Measurements from ENCODE around the gene TRPC4AP.

Gene TRPC4AP

GRCh38 chr20:35009665-35010328 is 82.8 kb downstream of the TRPC4AP start:
- Mint-ChIP-seq H3K4me1 (peaks cover 11% of the 10 kb centered on the region), H3K27me3 (no peaks in the 10 kb centered on the region), H3K9me3 (no peaks in the 10 kb centered on the region), H3K36me3 (peaks cover 32% of the 10 kb centered on the region), H3K27ac (no peak overlapping the region), H3K4me3 (no peak overlapping the region)
- ATAC-seq (ENCODE audit: low read depth) = no peak
- DNase-seq (ENCODE audit: low spot score in 2 of 2) = no peak

- ATAC-seq (ENCODE audit: low read depth) = no peak
- Mint-ChIP-seq H3K4me3 (no peak overlapping the region), H3K4me1 (peaks cover 2% of the 10 kb centered on the region), H3K27me3 (no peaks in the 10 kb centered on the region), H3K36me3 (peaks cover 32% of the 10 kb centered on the region), H3K9me3 (no peaks in the 10 kb centered on the region), H3K27ac (peak overlapping the region; percentile 24)
- no peak for DNase-seq (ENCODE audit: low spot score in 2 of 2)
These were observed 83.9 kb downstream of the TRPC4AP start for GRCh38 chr20:35008411-35009342.

DNA sequence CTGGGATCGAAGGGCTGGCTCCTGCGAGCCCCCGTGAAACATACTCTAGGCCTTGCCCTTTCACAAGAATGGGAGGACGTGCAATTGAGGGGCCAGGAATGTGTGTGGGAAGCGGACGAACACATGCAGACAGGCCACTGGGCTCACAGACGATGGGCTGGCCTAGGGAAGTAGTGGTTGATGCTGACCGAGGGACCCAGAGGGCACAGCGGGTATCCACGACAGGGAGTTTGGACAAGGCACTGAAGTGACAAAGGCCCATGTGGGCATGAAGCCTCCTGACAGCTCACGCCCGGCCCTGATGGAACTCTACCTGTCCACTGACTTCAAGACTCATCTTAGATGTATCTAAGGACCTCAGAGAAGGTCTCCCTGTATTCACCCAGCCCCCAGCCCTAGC is 84.7 kb downstream of the TRPC4AP start:
- peak overlapping the region; percentile 24 for H3K27ac Mint-ChIP-seq

GRCh38 chr20:35007413-35007812 is 85.2 kb downstream of the TRPC4AP start:
- no peak overlapping the region for H3K4me3 Mint-ChIP-seq
- peaks cover 2% of the 10 kb centered on the region for H3K4me1 Mint-ChIP-seq

More for the DNA sequence above, 84.7 kb downstream of the TRPC4AP start:
- no peak for DNase-seq (ENCODE audit: low spot score in 2 of 2)
- H3K36me3 Mint-ChIP-seq = peaks cover 32% of the 10 kb centered on the region
- no peaks in the 10 kb centered on the region for H3K27me3 Mint-ChIP-seq
- H3K4me3 Mint-ChIP-seq = no peak overlapping the region
- ATAC-seq (ENCODE audit: low read depth) = no peak
- no peaks in the 10 kb centered on the region for H3K9me3 Mint-ChIP-seq
- peaks cover 2% of the 10 kb centered on the region for H3K4me1 Mint-ChIP-seq

DNA sequence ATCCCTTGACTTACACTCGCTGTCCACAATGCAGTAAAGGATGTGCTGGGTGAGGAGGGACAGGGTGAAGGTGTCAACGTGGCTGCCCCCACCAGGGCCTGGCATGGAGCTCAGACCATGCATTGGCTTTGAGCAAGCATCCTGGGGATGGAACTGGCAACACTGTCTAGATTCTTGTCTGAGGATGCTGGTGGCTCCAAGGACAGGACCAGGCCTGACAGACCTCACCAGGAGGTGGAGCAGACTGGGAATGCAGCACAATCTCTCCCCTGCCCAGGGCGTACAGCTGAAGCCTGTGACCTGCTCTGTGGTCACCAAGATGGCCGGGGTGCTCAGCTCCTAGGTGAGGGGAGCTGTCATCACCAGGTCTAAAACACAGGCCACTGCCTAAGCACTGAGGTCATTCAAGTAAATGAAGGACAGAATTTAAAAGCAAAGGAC is 86.1 kb downstream of the TRPC4AP start:
- ATAC-seq (ENCODE audit: low read depth) = no peak
- Mint-ChIP-seq H3K27ac (peak overlapping the region; percentile 45), H3K36me3 (peaks cover 33% of the 10 kb centered on the region), H3K27me3 (no peaks in the 10 kb centered on the region), H3K4me1 (peaks cover 2% of the 10 kb centered on the region), H3K4me3 (no peak overlapping the region), H3K9me3 (no peaks in the 10 kb centered on the region)
- no peak for DNase-seq (ENCODE audit: low spot score in 2 of 2)

More at GRCh38 chr20:35007413-35007812, 85.2 kb downstream of the TRPC4AP start:
- no peak for DNase-seq (ENCODE audit: low spot score in 2 of 2)
- Mint-ChIP-seq H3K36me3 (peaks cover 32% of the 10 kb centered on the region), H3K9me3 (no peaks in the 10 kb centered on the region), H3K27ac (no peak overlapping the region), H3K27me3 (no peaks in the 10 kb centered on the region)
- no peak for ATAC-seq (ENCODE audit: low read depth)

- Mint-ChIP-seq H3K27me3 (no peaks in the 10 kb centered on the region), H3K36me3 (peaks cover 36% of the 10 kb centered on the region), H3K9me3 (no peaks in the 10 kb centered on the region), H3K27ac (peak overlapping the region; percentile 45), H3K4me3 (no peak overlapping the region), H3K4me1 (peaks cover 3% of the 10 kb centered on the region)
- no peak for ATAC-seq (ENCODE audit: low read depth)
- no peak for DNase-seq (ENCODE audit: low spot score in 2 of 2)
These were observed 86.6 kb downstream of the TRPC4AP start for GRCh38 chr20:35006009-35006408.

DNA sequence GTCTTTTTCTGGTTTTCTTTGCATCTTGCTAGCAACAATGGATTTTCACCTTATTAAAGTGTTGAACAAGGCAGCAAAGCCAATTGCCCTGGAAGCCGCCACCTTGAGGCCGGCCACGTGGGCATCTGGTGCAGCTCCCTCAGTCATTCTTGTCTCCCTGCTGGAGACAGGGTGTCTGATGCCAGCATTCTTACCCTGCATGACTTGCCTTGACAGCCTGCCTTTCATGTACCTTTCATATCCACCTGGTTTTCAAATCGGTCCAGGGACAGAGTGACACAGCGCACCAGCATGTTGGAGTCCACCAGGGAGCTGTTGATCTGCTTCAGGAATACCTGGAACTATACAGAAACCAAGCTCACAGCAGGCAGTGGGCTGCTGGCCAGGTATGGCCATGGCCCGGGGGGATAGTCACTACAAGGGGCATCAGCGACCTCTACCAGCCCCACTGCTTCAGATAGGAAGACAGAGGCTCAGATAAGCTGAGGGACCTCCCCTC is 87.1 kb downstream of the TRPC4AP start:
- no peak overlapping the region for H3K27ac Mint-ChIP-seq
- peaks cover 8% of the 10 kb centered on the region for H3K4me1 Mint-ChIP-seq
- peaks cover 38% of the 10 kb centered on the region for H3K36me3 Mint-ChIP-seq
- no peaks in the 10 kb centered on the region for H3K27me3 Mint-ChIP-seq
- ATAC-seq (ENCODE audit: low read depth) = no peak
- no peaks in the 10 kb centered on the region for H3K9me3 Mint-ChIP-seq
- no peak overlapping the region for H3K4me3 Mint-ChIP-seq
- no peak for DNase-seq (ENCODE audit: low spot score in 2 of 2)

DNA sequence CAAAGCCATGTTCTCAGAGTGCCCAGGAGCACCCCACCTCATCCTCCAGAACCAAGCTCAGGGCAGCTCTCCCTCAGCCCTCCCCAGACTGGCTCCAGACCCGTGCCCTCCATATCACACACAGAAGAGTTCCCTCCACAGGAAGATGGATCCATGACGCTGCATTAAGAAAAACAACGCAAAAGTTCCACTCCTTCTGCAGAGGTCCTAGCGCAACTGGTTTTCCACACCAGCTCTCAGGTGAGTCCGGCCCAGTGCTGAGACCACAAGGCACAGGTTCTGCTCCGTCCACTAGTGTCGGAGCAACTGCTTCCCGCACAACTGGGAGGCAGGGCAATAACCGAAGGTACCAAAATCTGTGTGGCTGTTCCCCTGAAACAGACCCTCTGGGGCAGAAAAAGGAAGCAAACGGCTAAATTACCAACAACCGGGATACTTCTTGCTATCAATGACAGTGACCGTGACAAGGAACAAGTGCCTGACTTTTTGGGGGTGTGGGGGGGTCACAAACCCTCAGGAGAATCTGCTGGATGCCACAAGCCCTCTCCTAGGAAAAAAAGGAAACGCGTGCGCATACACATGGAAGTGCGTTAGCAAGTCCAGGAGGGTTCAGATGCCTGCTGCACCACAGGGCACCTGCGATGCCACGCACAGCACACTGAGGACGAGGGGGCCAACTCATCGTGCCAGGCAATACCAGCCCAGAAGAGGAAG is 87.7 kb downstream of the TRPC4AP start:
- peaks cover 8% of the 10 kb centered on the region for H3K4me1 Mint-ChIP-seq
- H3K27me3 Mint-ChIP-seq = no peaks in the 10 kb centered on the region
- ATAC-seq (ENCODE audit: low read depth) (no peak), DNase-seq (ENCODE audit: low spot score in 2 of 2) (no peak)
- H3K27ac Mint-ChIP-seq = no peak overlapping the region
- H3K36me3 Mint-ChIP-seq = peaks cover 38% of the 10 kb centered on the region
- no peaks in the 10 kb centered on the region for H3K9me3 Mint-ChIP-seq
- no peak overlapping the region for H3K4me3 Mint-ChIP-seq

- H3K4me1 Mint-ChIP-seq = peaks cover 8% of the 10 kb centered on the region
- no peak for ATAC-seq (ENCODE audit: low read depth)
These were observed 88.4 kb downstream of the TRPC4AP start for GRCh38 chr20:35004051-35004725.

GRCh38 chr20:35003211-35004031 is 89.2 kb downstream of the TRPC4AP start:
- Mint-ChIP-seq H3K4me1 (peaks cover 8% of the 10 kb centered on the region), H3K27ac (no peak overlapping the region), H3K4me3 (no peak overlapping the region), H3K27me3 (no peaks in the 10 kb centered on the region), H3K36me3 (peaks cover 38% of the 10 kb centered on the region), H3K9me3 (no peaks in the 10 kb centered on the region)
- no peak for DNase-seq (ENCODE audit: low spot score in 2 of 2)
- ATAC-seq (ENCODE audit: low read depth) = no peak

More at GRCh38 chr20:35004051-35004725, 88.4 kb downstream of the TRPC4AP start:
- Mint-ChIP-seq H3K27ac (no peak overlapping the region), H3K4me3 (no peak overlapping the region), H3K9me3 (no peaks in the 10 kb centered on the region), H3K27me3 (no peaks in the 10 kb centered on the region), H3K36me3 (peaks cover 38% of the 10 kb centered on the region)
- DNase-seq (ENCODE audit: low spot score in 2 of 2) = no peak

GRCh38 chr20:35002426-35003210 is 90.0 kb downstream of the TRPC4AP start:
- no peaks in the 10 kb centered on the region for H3K9me3 Mint-ChIP-seq
- no peak overlapping the region for H3K27ac Mint-ChIP-seq
- peaks cover 10% of the 10 kb centered on the region for H3K4me1 Mint-ChIP-seq
- DNase-seq (ENCODE audit: low spot score in 2 of 2) = no peak
- no peaks in the 10 kb centered on the region for H3K27me3 Mint-ChIP-seq
- ATAC-seq (ENCODE audit: low read depth) = no peak
- no peak overlapping the region for H3K4me3 Mint-ChIP-seq
- peaks cover 44% of the 10 kb centered on the region for H3K36me3 Mint-ChIP-seq

- Mint-ChIP-seq H3K27me3 (no peaks in the 10 kb centered on the region), H3K4me3 (no peak overlapping the region), H3K27ac (peak overlapping the region; percentile 31), H3K36me3 (peaks cover 47% of the 10 kb centered on the region), H3K9me3 (no peaks in the 10 kb centered on the region), H3K4me1 (peaks cover 10% of the 10 kb centered on the region)
- DNase-seq (ENCODE audit: low spot score in 2 of 2) (no peak), ATAC-seq (ENCODE audit: low read depth) (no peak)
These were observed 90.8 kb downstream of the TRPC4AP start for GRCh38 chr20:35001596-35002362.
